A673 (cell line): ENCODE results near the gene NR2F2. TPM values are rescaled to one million over a fixed set of nuclear protein-coding genes. Genes with fewer than 3 reads are reported as not detected.

Experiments used
- BruUV-seq: library from RNA; stranded (reverse); fragments of 400-500 nt; replicated peaks from 2 replicates; lab custom pipeline; 2021; lab: Mats Ljungman, UMichigan
- CTCF ChIA-PET: fragments of 300-600 bp; sonication (Branson Sonifier 250); formaldehyde crosslinking; loops from one replicate; lab custom pipeline; 2022; ENCODE audit warnings: antibody characterized with exemption; lab: Charles Lee
- POLR2A ChIA-PET: fragments of 300-600 bp; sonication (Branson Sonifier 250); formaldehyde crosslinking; loops from one replicate; lab custom pipeline; 2022; ENCODE audit warnings: antibody characterized with exemption; ENCODE audit not compliant: low non-redundant PET; lab: Charles Lee
- DNase-seq: peaks from one replicate; pipeline ENCODE4 v3.0.0-alpha.2; 2015; ENCODE audit warnings: low spot score
- H3K27ac ChIP-seq: fragments of 200-600 bp; sonication (generic); 2 replicates; pipeline ENCODE4 v1.5.1; 2016; ENCODE audit warnings: mixed run types, low read depth, mild to moderate bottlenecking, mixed read lengths, antibody characterized with exemption, low read length; ENCODE audit not compliant: poor library complexity, severe bottlenecking
- H3K27me3 ChIP-seq: fragments of 200-600 bp; sonication (generic); replicated peaks from 2 replicates; pipeline ENCODE4 v1.6.1; 2017; ENCODE audit warnings: mixed run types, low read depth, mild to moderate bottlenecking, mixed read lengths, antibody characterized with exemption, low read length; ENCODE audit not compliant: insufficient read depth, poor library complexity
- H3K36me3 ChIP-seq: fragments of 200-600 bp; sonication (generic); 2 replicates; pipeline ENCODE4 v1.6.1; 2016; ENCODE audit warnings: mixed run types, mild to moderate bottlenecking, mixed read lengths, antibody characterized with exemption, low read length; ENCODE audit not compliant: insufficient read depth, poor library complexity, severe bottlenecking
- H3K4me1 ChIP-seq: fragments of 200-600 bp; sonication (generic); 2 replicates; pipeline ENCODE4 v1.6.1; 2017; ENCODE audit warnings: mixed run types, mild to moderate bottlenecking, mixed read lengths, antibody characterized with exemption, low read length; ENCODE audit not compliant: insufficient read depth, poor library complexity, severe bottlenecking
- H3K4me3 ChIP-seq: fragments of 200-600 bp; sonication (generic); 2 replicates; pipeline ENCODE4 v1.5.1; 2016; ENCODE audit warnings: low read depth, mixed run types, mild to moderate bottlenecking, mixed read lengths, low read length; ENCODE audit not compliant: poor library complexity, severe bottlenecking
- H3K9me3 ChIP-seq: fragments of 200-600 bp; sonication (generic); 2 replicates; pipeline ENCODE4 v1.6.1; 2016; ENCODE audit warnings: mixed run types, low read depth, mild to moderate bottlenecking, mixed read lengths, antibody characterized with exemption, low read length; ENCODE audit not compliant: poor library complexity, severe bottlenecking
- EZH2 ChIP-seq: fragments of 200-600 bp; sonication (generic); IDR thresholded peaks from 2 replicates; pipeline ENCODE4 v1.6.1; 2017; ENCODE audit warnings: borderline replicate concordance, low read depth, mild to moderate bottlenecking, mixed read lengths, antibody characterized with exemption, low read length; ENCODE audit not compliant: poor library complexity, severe bottlenecking
- intact Hi-C: fragments of 100-400 bp; cut with micrococcal nuclease; formaldehyde crosslinking; loops from one replicate; pipeline ENCODE4 v1.10.0; 2022; ENCODE audit not compliant: unreplicated experiment
- total RNA-seq: library from RNA; stranded (reverse); gene quantifications from 2 replicates; pipeline ENCODE4 v1.2.3, GENCODE V29; 2021
- TF ChIP-seq, protein P1 (sequence below): fragments of 300-800, 200-600 bp; sonication (generic); conservative IDR thresholded peaks from 2 replicates; pipeline ENCODE4 v1.5.1; 2017; ENCODE audit warnings: low read depth, mild to moderate bottlenecking, antibody characterized with exemption, low read length, moderate library complexity, mixed read lengths

NR2F2 gene
- total RNA-seq, 1 experiment from 2014 or later, result 106 TPM

DNA sequence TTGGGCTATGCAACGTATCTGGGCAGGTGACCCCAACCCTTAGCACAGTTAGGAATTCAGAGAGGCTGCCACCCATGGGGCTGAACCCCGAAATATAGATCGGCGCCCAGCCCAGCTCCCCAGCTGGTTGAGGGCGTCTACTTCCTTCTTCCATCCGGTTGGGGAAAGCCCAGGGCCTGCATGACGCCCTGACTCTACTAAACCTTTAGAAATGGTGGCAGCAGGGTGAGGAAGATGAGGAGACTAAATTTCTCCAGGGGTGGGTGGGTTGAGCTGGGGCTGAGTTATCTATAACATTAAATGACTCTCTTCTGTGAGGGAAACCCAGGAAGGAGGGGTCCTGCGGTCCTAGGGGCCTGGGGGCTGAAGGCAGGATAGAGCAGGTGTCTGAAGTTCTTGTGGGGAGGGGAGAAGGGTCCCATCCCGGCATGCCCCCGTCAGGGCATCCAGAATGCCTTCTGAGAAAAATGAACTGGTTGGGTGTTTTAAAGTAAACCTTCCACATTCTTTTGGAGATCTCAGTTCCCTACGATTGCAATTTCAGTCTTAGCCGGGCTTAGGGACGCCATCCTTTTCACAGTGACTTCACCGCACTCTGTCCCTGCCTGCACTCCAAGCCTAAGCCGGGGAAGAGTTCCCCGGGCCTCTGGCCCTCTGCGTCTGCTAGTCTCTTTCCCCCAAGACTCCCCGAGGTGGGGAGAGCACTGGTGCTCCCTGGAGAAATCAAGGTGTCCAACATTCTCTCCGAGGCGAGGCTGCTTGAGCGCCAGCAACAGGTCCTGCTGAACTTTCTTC lies 28.5 kb downstream of the NR2F2 start:
- no peaks in the 10 kb centered on the region for H3K36me3 ChIP-seq
- peak overlapping the region; percentile 87 for H3K27ac ChIP-seq
- ChIA-PET POLR2A (no interaction called here), CTCF (no interaction called here)
- no peak for DNase-seq
- intact Hi-C loops, result loop anchor here (5.0 kb wide), 2 partner anchors 58 to 333 kb away; no protein-coding TSS in a partner anchor
- H3K4me1 ChIP-seq, result peaks cover 61% of the 10 kb centered on the region
- no TSS peak for BruUV-seq
- no peaks in the 10 kb centered on the region for H3K9me3 ChIP-seq
- H3K27me3 ChIP-seq, result no peaks in the 10 kb centered on the region
- TF ChIP-seq, protein P1, sequence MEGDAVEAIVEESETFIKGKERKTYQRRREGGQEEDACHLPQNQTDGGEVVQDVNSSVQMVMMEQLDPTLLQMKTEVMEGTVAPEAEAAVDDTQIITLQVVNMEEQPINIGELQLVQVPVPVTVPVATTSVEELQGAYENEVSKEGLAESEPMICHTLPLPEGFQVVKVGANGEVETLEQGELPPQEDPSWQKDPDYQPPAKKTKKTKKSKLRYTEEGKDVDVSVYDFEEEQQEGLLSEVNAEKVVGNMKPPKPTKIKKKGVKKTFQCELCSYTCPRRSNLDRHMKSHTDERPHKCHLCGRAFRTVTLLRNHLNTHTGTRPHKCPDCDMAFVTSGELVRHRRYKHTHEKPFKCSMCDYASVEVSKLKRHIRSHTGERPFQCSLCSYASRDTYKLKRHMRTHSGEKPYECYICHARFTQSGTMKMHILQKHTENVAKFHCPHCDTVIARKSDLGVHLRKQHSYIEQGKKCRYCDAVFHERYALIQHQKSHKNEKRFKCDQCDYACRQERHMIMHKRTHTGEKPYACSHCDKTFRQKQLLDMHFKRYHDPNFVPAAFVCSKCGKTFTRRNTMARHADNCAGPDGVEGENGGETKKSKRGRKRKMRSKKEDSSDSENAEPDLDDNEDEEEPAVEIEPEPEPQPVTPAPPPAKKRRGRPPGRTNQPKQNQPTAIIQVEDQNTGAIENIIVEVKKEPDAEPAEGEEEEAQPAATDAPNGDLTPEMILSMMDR, result no peak
- TF ChIP-seq EZH2, result no peak
- peak overlapping the region; percentile 55 for H3K4me3 ChIP-seq

DNA sequence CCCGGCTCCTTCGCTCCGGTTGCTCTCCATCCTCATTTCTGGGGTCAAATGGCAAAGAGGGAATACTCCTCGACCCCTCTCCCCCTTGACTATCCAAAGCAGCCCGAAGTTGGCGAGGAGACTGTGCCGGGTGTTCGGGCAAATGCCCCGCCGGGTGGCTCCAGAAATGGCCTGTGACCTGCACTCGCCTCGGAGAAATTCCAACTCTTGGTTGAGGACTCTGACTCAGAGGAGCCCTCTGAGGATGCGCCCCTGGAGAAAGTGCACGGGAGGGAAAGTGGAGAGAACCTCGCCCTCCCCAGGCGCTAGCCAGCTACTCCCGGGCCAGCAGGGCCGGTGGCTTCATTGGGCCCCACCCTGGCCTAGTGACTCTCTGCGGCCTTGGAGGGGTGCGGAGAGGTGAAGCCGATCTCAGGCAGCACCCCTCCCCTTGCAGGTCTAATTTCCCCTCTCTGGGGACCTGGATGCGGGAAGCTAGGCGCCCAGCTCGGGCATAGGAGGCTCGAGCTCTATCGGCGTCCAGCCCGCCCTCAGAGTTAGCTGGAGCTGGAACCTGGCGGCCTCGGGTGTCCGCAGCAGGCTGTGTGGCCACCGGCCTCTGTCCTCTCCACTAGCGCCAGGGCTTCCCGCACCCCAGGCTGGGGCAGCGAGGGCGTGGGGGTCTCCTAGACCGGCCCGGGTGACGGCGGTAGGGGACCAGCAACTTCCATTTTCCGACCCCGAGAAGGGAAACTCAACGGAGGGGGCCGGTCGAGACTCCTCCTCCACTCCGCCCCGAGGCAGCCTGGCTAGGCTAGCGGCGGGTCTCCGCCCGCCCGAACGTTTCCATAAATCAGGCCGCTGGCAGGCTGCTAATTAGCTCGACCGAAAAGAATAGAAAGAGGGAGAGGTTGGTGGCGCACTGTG lies 29.4 kb downstream of the NR2F2 start:
- H3K9me3 ChIP-seq, result no peaks in the 10 kb centered on the region
- TSS peak; percentile 26 for BruUV-seq
- peak overlapping the region; percentile 87 for H3K27ac ChIP-seq
- H3K4me1 ChIP-seq, result peaks cover 59% of the 10 kb centered on the region
- ChIA-PET POLR2A (interaction anchor here (0.5 kb wide), 1 partner anchor 9 kb away, joined by 7 read pairs; no protein-coding TSS in a partner anchor), CTCF (no interaction called here)
- intact Hi-C loops, result loop anchor here (5.0 kb wide), 2 partner anchors 57 to 332 kb away; no protein-coding TSS in a partner anchor
- H3K4me3 ChIP-seq, result peak overlapping the region; percentile 55
- TF ChIP-seq EZH2, result no peak
- no peaks in the 10 kb centered on the region for H3K27me3 ChIP-seq
- H3K36me3 ChIP-seq, result no peaks in the 10 kb centered on the region
- DNase-seq, result peak; percentile 85

DNA sequence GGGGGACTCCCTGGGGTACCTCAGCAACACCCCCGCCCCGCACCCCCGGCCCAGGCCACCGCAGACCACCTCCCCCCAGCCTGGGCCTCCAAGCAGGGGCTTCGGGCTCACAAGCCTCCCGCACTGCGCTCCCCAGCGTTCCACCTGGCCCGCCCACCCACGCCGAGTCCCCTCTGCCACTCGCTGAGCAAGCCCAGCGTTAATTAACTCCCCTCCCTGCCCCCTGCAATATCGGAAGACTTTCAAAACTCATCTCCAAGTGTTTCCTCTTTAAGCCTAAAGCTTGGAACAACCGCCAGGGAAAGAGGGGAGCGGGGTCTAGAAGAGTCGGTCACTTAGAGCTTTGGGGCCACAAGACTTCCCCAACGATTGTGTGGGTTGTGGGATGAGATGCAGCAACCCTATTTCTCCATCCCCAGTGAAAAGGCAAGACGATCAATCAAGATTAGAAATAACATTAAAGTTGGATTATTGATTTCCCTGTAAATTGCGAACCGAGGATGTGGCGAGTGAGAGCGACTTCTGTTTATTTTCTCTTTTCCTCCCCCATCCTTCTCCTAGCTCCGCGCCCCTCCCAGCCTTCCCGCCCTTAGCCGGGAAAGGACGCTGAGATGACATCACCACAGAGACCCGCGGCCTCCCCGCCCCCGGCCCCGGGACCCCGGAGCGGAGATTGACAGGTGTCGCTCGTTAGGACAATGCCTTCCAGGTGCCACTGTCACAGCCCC lies 30.2 kb downstream of the NR2F2 start:
- Histone ChIP-seq H3K9me3 (no peaks in the 10 kb centered on the region), H3K36me3 (no peaks in the 10 kb centered on the region), H3K4me1 (peaks cover 50% of the 10 kb centered on the region), H3K27me3 (no peaks in the 10 kb centered on the region), H3K4me3 (peak overlapping the region; percentile 55), H3K27ac (peak overlapping the region; percentile 87)
- ChIA-PET CTCF (no interaction called here), POLR2A (no interaction called here)
- TF ChIP-seq EZH2, result no peak
- TF ChIP-seq, protein P1, result no peak
- BruUV-seq, result no TSS peak
- intact Hi-C loops, result no loop called here
- no peak for DNase-seq
